LoVo (cell line): ENCODE results near the gene SRRM4.
"Not testable (repeated sequence)": the region's sequence is repeated elsewhere in the genome, so short reads cannot be mapped to it uniquely, and the experiment has no call there.

Source experiments
- DNase-seq: peaks from one replicate; pipeline ENCODE4 v3.0.0-alpha.2; 2016; ENCODE audit warnings: low spot score

The SRRM4 gene

GRCh38 chr12:119008691-119009221, 27.4 kb downstream of the SRRM4 start:
- DNase-seq, result no peak

DNA sequence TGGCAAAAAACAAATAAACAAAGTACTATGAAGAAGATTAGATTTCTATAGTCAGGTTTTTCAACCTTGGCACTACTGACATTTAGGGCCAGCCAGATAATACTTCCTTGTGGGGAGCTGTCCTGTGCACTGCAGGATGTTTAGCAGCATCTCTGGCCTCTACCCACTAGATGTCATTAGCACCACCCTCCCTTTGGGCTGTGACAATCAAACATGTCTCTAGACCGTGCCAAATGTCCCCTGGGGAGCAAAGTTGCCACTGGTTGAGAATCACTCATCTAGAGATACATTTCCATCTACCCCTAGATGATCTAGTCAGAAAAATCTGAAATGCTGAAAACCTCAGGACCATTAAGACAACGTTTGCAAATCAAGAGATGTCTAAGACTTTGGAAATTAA, 29.9 kb downstream of the SRRM4 start:
- DNase-seq, result no peak

- DNase-seq, result no peak
Observed at GRCh38 chr12:119012179-119012578, 30.8 kb downstream of the SRRM4 start.

- DNase-seq, result no peak
Observed at GRCh38 chr12:119013023-119013422, 31.7 kb downstream of the SRRM4 start.

GRCh38 chr12:119014368-119014767, 33.0 kb downstream of the SRRM4 start:
- no peak for DNase-seq

- no peak for DNase-seq
Observed at GRCh38 chr12:119016715-119017114, 35.4 kb downstream of the SRRM4 start.

DNA sequence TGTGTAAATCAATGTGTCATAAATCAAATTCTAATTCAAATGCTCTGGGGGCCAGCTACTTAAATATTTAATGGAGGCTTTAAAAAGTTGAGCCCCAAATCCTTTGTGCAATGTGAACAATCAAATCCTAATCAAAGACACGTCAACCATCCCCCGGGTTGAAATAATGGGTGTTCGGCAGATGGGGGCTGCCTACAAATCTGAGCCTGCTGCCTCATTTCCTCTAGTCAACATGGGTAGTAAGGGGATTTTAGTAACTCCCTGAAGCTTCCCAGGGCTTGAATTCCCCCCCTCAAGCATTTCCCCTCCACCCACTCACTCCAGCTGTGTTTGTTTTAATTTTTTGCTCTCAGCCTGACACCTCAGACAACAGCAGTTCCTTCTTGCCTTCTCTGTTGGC, 37.8 kb downstream of the SRRM4 start:
- no peak for DNase-seq

- peak; percentile 3 for DNase-seq
Observed at GRCh38 chr12:119020406-119021360, 39.3 kb downstream of the SRRM4 start.

- DNase-seq, result no peak
Observed at GRCh38 chr12:119024356-119024755, 43.0 kb downstream of the SRRM4 start.

DNA sequence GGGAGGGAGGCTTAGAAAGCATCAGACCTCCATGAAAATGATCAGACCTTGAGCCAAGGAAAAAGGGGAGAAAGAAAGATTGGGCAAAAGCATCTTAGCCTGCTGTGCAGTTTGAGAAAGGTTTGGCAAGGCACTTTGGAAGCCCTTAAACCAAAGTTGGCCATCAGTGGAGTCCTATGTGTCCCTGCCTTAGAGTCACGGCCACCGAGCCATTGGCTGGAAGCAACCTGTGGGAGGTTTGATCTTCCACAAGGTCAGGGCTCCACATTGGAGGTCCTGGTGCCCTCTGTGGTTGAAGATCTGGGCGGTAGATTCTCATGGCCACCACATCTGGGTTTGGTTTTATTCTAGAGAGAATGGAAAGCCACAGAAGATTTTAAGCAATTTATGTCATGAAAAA, 44.4 kb downstream of the SRRM4 start:
- no peak for DNase-seq

- not testable (repeated sequence) for DNase-seq
Observed at GRCh38 chr12:119033332-119033731, 52.0 kb downstream of the SRRM4 start.

GRCh38 chr12:119036878-119037825, 55.8 kb downstream of the SRRM4 start:
- peak; percentile 12 for DNase-seq

DNA sequence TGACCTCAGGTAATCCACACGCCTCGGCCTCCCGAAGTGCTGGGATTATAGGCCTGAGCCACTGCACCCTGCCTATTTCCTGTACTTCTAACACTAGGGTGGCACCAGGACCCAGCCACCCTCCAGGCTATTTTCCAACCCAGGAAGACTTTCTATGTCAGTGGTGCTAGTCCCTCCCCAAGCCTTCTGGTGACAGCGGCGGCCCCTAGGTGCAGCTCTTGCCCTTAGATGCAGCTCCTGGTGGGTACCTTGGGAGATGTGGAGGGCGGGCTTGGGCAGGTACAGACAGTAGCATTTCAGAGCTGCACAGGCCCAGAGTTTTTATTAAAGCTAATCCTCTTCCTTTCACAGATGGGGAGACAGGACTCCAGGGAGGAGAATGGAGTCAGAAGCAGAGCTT, 62.8 kb downstream of the SRRM4 start:
- no peak for DNase-seq

DNA sequence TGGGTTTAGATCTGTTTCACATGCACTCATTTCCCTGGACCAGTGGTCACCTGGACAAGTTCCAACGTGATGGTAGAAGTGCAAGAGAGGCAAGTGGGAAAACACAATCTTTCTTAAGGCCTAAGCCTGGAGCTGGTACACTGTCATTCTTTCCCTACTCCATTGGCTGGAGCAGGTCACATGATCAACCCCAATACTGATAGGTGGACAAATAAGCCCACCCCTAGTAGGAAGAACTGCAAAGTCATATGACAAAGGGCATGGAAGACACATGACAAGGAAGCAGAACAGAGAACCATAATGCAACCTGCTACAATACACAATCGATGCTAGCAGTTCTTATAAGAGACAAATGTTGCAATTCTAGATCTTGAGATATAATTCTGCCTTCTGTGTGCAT, 66.3 kb downstream of the SRRM4 start:
- DNase-seq, result no peak

DNA sequence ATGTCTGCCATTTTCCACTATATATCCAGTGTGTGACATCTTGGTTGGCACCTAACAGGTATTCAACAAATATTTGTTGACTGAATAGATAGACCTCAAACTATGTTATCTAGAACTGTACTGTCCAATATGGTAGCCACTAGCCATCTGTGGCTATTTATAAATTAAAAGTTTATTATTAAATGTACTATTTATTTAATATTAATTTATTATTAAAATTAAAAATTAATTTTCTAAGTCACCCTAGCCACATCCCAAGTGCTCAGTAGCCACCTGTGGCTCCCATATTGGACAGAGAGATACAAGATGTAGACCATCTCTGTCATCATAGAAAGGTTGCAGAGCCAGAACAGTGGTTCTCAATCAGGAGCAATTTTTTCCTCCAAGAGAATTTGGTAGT, 69.3 kb downstream of the SRRM4 start:
- DNase-seq, result no peak

DNA sequence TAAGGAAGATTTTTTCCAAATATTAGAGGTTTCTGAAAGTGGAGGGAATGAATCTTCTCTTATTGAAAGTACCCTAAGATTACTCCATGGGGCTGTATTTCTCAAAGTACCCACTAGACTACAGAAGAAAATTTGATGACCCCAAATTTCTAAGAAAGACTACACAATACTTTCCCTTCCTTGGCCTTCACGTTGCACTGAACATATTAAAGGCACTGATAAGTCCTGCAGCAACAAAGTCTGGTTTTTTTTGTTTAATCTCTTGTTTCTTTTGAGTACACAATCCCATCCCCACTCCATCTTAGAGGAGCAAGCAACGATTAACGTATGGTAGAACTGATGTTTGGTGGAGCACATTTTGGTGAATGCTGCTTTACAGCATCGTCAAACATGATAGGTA, 70.1 kb downstream of the SRRM4 start:
- DNase-seq, result no peak

GRCh38 chr12:119052001-119052400, 70.7 kb downstream of the SRRM4 start:
- no peak for DNase-seq

DNA sequence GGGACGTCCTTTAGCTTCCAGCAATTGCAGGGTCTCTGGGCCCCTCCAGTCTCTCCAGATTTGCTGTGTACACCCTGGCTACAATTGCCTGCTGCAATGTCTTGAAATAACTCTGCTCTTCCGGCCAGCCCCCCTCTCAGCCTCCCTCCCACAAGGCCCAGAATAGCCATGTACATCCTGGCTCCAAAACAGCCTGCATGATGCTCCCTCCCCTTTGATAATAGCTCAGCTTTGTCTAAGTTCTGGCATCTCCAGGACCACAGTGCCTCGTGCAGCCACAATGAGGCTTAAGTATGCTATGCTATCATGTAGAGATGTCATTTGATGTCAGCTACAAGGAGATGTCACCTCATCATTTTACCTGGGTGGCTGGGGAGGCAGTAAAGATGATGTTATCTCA, 74.6 kb downstream of the SRRM4 start:
- DNase-seq, result no peak

DNA sequence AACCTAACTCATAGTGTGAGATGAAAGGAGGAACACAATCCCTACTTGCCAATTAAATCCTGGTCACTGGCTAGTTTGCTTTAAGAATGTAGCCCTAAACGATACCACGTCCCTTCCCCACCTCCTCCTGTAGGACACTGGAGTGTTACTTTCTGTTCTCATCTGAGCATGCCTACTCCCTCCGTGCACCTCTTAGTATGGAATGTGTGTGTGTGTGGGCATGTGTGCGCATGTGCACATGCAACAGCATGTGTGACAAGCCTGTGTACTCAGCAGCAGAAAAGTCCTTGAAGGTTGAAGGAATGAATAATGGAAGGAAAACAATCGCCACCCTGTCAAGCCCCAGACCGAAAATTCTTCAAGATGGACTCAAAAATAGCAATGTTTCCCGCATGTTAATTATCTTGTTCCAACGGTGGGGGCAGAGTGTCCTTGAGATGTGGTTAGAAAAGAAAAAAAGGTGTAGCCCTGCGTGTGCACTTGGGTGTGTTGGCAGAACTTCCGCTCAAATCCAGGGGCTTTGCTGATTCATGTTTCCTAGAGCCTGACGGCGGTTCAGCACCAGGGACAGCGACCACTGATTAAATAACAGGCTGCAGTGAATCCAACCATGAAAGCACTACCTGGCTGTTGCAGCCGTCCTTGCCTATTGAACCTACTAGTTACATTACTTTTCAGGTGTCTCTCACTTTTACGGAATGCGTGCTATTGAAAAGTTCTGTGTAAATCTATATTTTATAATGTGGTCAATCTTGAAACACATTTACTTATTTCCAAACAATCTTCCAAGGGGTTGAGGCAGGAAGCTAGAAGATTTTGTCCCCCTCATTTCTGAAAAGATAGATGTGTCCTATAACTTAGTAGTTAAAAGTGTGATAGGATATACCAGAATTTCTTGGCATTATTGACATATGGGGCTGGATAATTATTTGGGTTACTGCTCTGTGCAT, 79.8 kb downstream of the SRRM4 start:
- peak; percentile 65 for DNase-seq

DNA sequence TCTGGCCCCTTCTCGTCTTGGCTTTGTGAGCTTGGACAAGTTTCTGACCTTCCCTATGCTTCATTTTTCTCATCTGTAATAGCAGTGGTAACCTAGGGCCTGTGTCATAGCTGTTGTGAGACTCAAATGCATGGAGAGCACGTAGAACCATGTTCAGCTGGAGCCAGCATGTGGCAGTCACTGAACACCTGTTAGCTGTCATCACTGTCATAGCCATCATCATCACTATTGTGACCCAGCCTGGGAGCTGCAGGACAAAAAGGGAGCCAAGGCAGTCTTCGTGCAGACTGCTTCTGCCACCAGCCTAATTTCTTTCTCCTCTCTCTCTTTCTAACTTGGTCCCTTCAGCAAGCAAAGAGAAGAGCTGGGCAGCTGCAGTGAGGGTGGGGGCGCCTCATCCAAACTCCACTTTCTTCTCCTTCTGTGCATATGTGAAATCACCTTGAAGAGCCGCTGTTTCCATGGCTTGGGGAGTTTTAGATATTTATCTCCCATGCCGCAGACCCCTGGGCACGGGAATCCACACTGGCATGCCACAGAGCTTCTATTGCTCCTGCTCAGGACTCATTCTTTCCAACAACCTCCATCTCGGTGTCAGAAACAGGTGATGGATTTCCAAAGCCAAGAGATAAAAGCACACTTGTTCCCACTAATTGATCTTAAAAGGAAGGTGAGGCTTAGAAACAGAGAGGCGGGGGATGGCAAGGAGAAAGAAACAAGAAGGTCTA, 87.0 kb downstream of the SRRM4 start:
- no peak for DNase-seq
